GF-D8 (cell line): ENCODE measurements around the gene ECE2.

Experiments
- DNase-seq: peaks from one replicate; lab custom pipeline; 2025; lab: John Stamatoyannopoulos, UW

ECE2 gene

DNA sequence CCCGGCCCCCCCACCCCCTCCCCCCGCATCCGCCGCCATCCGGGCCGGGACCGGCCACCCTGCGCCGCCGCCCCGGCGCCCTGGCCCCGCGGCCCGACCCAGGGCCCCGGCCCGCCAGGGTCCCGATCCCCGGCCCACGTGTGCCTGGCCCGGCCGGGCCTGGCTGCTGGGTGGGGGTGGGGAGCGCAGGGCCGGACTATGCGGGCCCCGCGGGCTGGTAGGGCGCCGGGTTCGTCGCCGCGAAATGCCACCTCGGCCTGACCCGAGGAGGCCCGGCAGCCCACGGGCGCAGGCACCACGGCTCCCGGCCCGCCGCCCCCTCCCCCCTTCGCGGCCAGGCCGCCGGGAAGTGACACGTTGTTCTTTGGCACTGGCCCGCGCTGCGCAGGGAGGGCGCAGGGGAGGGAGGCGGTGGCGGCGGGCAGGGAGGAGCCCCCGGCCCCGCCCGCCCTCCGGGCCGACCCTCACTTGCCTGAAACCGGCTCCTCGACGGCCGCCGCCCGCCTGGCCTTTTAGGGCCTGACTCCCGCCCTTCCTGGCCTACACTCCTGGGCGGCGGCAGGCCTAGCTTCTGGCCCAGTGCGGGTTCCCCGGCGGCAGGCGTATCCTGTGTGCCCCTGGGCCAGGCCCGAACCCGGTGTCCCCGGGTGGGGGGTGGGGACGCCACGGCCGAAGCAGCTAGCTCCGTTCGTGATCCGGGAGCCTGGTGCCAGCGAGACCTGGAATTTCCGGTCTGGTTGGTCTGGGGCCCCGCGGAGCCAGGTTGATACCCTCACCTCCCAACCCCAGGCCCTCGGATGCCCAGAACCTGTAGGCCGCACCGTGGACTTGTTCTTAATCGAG lies 39.1 kb downstream of the ECE2 start:
- DNase-seq = peak; percentile 2

- DNase-seq = no peak
Observed at GRCh38 chr3:184315543-184315867, 39.7 kb downstream of the ECE2 start.

DNA sequence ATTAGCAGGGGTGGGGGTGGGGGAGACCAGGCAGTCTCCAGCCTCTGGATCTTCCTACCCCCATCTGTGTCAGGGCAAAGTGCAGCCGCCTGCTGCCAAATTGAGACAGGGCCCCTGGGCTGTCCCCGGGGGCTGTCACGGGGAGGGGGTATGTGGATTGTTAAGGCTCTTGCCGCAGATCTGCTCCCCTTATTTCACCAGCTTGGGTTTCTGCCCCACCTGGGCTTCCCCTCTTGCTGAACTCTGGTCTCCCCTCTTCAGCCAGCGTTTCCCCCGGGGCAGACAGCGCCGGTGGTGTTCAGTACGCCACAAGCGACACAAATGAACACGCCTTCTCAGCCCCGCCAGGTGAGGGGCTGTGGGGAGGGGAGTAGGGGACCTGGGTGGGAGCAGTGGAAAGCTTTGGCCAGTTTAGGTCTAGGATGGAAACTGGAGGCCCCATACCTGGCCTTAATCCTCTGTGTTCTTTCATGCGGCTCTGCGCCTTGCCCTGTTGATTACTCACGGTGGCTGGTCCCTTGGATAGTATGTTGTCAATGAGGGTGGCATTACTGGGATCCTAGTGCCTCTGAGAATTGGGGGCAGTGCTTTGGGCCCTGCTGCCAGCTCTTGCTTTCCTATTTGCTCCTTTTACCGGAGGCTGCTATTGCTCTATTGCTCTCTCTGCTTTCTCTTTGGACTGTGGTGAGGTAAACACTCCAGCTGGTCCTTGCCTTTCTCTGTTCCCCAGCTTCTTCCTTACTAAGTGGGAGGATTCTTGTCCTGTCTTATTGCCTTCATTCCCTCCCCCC lies 40.2 kb downstream of the ECE2 start:
- no peak for DNase-seq

- no peak for DNase-seq
Observed at GRCh38 chr3:184316792-184317191, 41.0 kb downstream of the ECE2 start.

- DNase-seq = no peak
Observed at GRCh38 chr3:184317201-184317600, 41.4 kb downstream of the ECE2 start.

DNA sequence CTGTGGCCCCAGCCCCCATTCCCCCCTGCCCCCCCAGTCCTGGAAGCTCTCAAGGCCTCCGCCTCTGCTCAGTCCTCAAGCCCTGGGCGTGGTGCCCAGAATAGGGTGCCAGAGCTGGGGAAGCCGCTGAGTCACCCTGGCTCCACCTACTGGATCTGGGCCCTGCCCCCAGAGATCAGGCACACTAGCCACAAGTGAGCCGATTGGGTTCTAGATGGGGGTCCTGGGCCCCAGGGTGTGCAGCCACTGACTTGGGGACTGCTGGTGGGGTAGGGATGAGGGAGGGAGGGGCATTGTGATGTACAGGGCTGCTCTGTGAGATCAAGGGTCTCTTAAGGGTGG lies 44.3 kb downstream of the ECE2 start:
- DNase-seq = no peak

DNA sequence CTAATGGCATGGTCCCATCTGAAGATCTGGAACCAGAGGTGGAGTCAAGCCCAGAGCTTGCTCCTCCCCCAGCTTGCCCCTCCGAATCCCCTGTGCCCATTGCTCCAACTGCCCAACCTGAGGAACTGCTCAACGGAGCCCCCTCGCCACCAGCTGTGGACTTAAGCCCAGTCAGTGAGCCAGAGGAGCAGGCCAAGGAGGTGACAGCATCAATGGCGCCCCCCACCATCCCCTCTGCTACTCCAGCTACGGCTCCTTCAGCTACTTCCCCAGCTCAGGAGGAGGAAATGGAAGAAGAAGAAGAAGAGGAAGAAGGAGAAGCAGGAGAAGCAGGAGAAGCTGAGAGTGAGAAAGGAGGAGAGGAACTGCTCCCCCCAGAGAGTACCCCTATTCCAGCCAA lies 45.8 kb downstream of the ECE2 start:
- DNase-seq = no peak

DNA sequence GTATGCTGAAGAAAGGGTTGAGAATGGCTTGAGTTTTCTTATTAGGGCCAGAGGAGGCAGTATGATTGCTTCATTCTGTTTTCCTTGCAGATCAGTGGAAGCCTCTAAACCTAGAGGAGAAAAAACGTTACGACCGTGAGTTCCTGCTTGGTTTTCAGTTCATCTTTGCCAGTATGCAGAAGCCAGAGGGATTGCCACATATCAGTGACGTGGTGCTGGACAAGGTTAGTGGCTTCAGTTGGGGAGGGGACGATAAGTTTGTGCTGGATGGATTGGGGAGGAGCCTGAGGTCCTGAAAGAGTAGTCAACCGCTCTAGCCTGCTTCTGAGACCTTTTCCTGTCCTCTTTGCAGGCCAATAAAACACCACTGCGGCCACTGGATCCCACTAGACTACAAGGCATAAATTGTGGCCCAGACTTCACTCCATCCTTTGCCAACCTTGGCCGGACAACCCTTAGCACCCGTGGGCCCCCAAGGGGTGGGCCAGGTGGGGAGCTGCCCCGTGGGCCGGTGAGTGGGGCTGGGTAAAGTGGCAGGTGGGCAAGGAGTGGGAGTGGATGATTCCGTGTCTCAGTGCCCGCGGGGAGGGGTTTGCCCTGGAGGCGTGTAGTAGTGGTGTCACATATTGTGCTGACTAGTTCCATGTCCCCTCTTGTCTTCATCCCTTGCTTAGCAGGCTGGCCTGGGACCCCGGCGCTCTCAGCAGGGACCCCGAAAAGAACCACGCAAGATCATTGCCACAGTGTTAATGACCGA lies 47.1 kb downstream of the ECE2 start:
- no peak for DNase-seq

GRCh38 chr3:184323696-184324095 lies 47.9 kb downstream of the ECE2 start:
- no peak for DNase-seq

DNA sequence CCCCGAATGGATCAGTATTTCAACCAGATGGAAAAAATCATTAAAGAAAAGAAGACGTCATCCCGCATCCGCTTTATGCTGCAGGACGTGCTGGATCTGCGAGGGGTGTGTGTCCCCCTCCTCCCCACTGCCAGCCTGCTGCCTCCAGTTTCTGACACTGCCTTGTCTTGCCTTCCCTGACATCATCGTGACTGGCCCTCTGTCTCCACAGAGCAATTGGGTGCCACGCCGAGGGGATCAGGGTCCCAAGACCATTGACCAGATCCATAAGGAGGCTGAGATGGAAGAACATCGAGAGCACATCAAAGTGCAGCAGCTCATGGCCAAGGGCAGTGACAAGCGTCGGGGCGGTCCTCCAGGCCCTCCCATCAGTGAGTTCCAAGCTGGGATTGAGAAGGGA lies 49.4 kb downstream of the ECE2 start:
- no peak for DNase-seq

DNA sequence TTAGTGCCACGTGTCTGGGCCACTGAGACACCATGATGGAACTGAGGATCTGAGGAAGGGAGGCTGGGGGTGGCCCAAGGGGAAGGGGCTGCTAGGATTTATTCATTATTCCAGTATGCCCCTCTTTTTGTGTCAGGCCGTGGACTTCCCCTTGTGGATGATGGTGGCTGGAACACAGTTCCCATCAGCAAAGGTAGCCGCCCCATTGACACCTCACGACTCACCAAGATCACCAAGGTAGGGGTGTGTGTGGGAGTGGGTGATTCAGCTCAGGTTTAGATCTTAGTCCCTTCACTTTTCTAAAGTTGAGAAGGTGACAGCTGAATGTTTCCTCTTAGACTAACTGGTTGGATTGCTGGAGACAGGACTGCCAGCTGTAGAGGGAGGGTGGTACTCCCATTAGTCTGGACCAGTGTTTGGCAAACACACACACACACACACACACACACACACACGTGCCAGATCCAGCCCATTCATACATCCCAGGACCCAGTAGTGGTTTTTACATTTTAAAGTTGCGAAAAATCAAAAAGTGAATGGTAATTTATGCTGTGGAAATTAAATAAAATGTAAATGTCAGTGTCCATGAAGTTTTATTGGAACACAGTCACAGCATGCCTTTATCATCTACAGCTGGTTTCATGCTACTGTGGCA lies 50.0 kb downstream of the ECE2 start:
- no peak for DNase-seq

DNA sequence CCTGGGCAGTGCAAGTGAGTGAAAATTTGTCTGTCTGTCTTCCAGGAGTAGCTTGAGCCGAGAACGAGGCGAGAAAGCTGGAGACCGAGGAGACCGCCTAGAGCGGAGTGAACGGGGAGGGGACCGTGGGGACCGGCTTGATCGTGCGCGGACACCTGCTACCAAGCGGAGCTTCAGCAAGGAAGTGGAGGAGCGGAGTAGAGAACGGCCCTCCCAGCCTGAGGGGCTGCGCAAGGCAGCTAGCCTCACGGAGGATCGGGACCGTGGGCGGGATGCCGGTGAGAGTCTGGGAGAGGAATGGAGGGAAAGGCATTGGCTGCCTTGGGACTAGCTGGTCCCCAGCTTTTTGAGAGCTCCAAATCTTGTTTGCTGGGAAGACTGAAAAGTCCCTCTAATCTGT lies 51.3 kb downstream of the ECE2 start:
- no peak for DNase-seq

DNA sequence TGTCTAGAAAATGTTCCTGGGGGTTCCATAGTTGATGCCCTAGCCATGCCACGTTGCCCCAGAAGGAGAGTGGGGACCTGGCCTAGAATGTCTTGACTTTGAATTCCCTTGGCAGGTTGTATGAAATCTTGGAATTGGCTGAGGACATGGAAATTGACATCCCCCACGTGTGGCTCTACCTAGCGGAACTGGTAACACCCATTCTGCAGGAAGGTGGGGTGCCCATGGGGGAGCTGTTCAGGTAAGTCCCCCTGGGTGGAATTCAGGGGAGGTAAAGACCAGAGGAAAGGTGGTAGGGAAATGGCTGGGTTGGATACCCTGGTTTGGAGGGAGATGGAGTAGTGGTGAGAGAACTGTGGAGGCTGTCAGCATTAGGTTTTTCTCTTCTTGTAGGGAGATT lies 52.7 kb downstream of the ECE2 start:
- DNase-seq = no peak

- DNase-seq = no peak
Observed at GRCh38 chr3:184332370-184333090, 56.7 kb downstream of the ECE2 start.

DNA sequence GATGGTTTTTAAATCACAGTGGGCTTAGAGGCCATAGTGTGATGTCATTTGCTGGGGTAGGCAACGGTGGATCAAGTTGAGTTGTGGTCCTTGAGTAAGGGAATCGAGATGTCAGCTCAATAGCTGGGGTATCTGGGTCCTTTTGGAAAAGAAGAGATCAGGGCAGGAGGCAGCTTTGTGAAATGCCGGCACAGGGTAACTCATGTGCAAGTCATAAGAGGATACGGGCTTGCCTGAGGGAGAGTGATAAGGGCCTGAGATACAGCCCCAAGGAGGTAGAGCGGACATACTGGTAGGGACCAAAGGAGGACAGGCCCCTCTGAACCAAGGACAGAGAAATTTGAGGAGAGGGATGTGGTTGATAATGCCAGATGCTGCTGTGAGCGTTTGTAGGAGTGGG lies 57.4 kb downstream of the ECE2 start:
- no peak for DNase-seq

- no peak for DNase-seq
Observed at GRCh38 chr3:184333700-184334099, 57.9 kb downstream of the ECE2 start.

DNA sequence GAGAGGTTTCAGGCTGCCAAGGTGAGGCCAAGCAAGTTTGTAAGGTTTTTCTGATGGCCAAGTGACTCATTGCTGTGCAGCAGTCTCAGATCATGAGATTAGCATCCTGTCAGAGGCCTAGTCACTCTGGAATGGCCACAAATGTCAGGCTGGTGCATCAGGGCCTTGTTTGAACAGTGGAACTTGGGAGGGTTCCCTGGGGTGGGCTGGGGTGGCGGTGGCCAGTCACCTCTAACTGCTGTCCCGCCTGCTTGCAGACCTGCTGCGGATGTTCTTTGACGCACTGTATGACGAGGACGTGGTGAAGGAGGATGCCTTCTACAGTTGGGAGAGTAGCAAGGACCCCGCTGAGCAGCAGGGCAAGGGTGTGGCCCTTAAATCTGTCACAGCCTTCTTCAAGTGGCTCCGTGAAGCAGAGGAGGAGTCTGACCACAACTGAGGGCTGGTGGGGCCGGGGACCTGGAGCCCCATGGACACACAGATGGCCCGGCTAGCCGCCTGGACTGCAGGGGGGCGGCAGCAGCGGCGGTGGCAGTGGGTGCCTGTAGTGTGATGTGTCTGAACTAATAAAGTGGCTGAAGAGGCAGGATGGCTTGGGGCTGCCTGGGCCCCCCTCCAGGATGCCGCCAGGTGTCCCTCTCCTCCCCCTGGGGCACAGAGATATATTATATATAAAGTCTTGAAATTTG lies 58.8 kb downstream of the ECE2 start:
- DNase-seq = no peak

GRCh38 chr3:184335291-184335660 lies 59.5 kb downstream of the ECE2 start:
- DNase-seq = no peak

GRCh38 chr3:184335661-184336546 lies 60.1 kb downstream of the ECE2 start:
- DNase-seq = no peak
